ENCODE measurements around the gene IER5L.

- TF ChIP-seq CTCF (IDR thresholded peaks at IDR 0.05) (no peak), EP300 (IDR thresholded peaks at IDR 0.05) (no peak), POLR2A (IDR thresholded peaks at IDR 0.05) (no peak)
Measured at GRCh38 chr9:129160712-129161533, 17.1 kb downstream of the IER5L start.

Measured in tibial nerve (tissue), 4 donors.